ENCODE data around the gene FAM228A. TPM values are rescaled to one million over a fixed set of nuclear protein-coding genes. Genes with fewer than 3 reads are reported as not detected.

FAM228A gene
- polyA plus RNA-seq, 1 donor from 2014 or later = 2.6 TPM

GRCh38 chr2:24204505-24204904 lies 29.7 kb downstream of the FAM228A start (continued):
- TF ChIP-seq EZH2 (IDR thresholded peaks at IDR 0.05; ENCODE audit: borderline replicate concordance, insufficient read depth, low read length, poor library complexity, severe bottlenecking) (no peak), POLR2AphosphoS5 (IDR thresholded peaks at IDR 0.05) (no peak)

DNA sequence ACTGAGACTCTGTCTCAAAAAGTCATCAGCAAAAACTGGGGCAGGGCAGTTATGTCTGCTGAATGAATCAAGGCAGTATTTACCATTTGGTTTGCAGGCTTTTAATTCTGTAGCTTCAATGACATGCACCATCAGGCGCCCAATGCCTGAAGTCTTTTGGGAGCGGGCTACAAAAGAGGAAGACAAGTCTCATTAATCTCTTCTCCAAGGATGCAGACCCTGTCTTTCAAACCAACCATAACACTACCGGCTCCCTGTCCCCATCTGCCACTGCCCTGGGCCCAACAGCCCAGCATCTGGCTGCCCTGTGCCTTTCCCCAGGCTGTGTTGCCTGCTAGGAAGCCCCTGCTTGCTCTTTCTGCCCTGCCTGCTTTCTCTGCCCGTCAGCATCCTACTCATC lies 30.3 kb downstream of the FAM228A start:
- Histone ChIP-seq H3K4me2 (ENCODE audit: low read length) (no peak overlapping the region), H4K20me1 (ENCODE audit: insufficient read depth) (no peaks in the 10 kb centered on the region), H3K27me3 (ENCODE audit: insufficient read depth, low read depth, low read length) (no peaks in the 10 kb centered on the region), H3F3A (ENCODE audit: insufficient read depth, low read length, poor library complexity, severe bottlenecking) (no peaks in the 10 kb centered on the region), H3K79me2 (replicated peaks; ENCODE audit: insufficient read depth, low read length) (no peaks in the 10 kb centered on the region), H3K36me3 (ENCODE audit: insufficient read depth, low read length) (no peaks in the 10 kb centered on the region), H3K9me3 (ENCODE audit: low read length) (no peaks in the 10 kb centered on the region), H3K9me2 (ENCODE audit: insufficient read depth, low read length) (no peaks in the 10 kb centered on the region), H3K27ac (ENCODE audit: low read length) (no peak overlapping the region), H3K9ac (ENCODE audit: low read length) (no peak overlapping the region), H2AFZ (ENCODE audit: low read depth, low read length) (no peak overlapping the region), H3K4me3 (ENCODE audit: low read length) (no peak overlapping the region)
- TF ChIP-seq RAD21 (conservative IDR thresholded peaks at IDR 0.05) (no peak), TAF1 (IDR thresholded peaks at IDR 0.05; ENCODE audit: low read depth) (no peak), CTCF (IDR thresholded peaks at IDR 0.05; ENCODE audit: poor library complexity, severe bottlenecking) (no peak), MXI1 (conservative IDR thresholded peaks at IDR 0.05; ENCODE audit: poor library complexity, severe bottlenecking) (no peak), EP300 (conservative IDR thresholded peaks at IDR 0.05; ENCODE audit: poor library complexity, severe bottlenecking) (no peak), REST (IDR thresholded peaks at IDR 0.05; ENCODE audit: borderline replicate concordance) (no peak), EZH2 (IDR thresholded peaks at IDR 0.05; ENCODE audit: borderline replicate concordance, insufficient read depth, low read length, poor library complexity, severe bottlenecking) (no peak), SMC3 (conservative IDR thresholded peaks at IDR 0.05; ENCODE audit: poor library complexity) (no peak), POLR2AphosphoS5 (IDR thresholded peaks at IDR 0.05) (no peak)

- Histone ChIP-seq H3K9ac (ENCODE audit: low read length) (no peak overlapping the region), H3K4me3 (ENCODE audit: low read length) (no peak overlapping the region), H3K27ac (ENCODE audit: low read length) (no peak overlapping the region), H3K9me2 (ENCODE audit: insufficient read depth, low read length) (no peaks in the 10 kb centered on the region), H4K20me1 (ENCODE audit: insufficient read depth) (no peaks in the 10 kb centered on the region), H3K79me2 (replicated peaks; ENCODE audit: insufficient read depth, low read length) (no peaks in the 10 kb centered on the region), H3K27me3 (ENCODE audit: insufficient read depth, low read depth, low read length) (no peaks in the 10 kb centered on the region), H3F3A (ENCODE audit: insufficient read depth, low read length, poor library complexity, severe bottlenecking) (no peaks in the 10 kb centered on the region), H3K4me2 (ENCODE audit: low read length) (no peak overlapping the region), H3K36me3 (ENCODE audit: insufficient read depth, low read length) (no peaks in the 10 kb centered on the region), H3K9me3 (ENCODE audit: low read length) (no peaks in the 10 kb centered on the region), H2AFZ (ENCODE audit: low read depth, low read length) (no peak overlapping the region)
- TF ChIP-seq SMC3 (conservative IDR thresholded peaks at IDR 0.05; ENCODE audit: poor library complexity) (no peak), EP300 (conservative IDR thresholded peaks at IDR 0.05; ENCODE audit: poor library complexity, severe bottlenecking) (no peak), REST (IDR thresholded peaks at IDR 0.05; ENCODE audit: borderline replicate concordance) (no peak), TAF1 (IDR thresholded peaks at IDR 0.05; ENCODE audit: low read depth) (no peak), CTCF (IDR thresholded peaks at IDR 0.05; ENCODE audit: poor library complexity, severe bottlenecking) (no peak), RAD21 (conservative IDR thresholded peaks at IDR 0.05) (no peak)
These were observed 31.4 kb downstream of the FAM228A start for GRCh38 chr2:24206242-24206641.
